Measurements from ENCODE around the gene DHRS9.
A peak's percentile ranks its signal among the peaks of the same experiment; 100 is the strongest.

The DHRS9 gene

GRCh38 chr2:169109502-169110409, 40.4 kb downstream of the DHRS9 start:
- Histone ChIP-seq H3K79me1 (replicated peaks; ENCODE audit: low read length, poor library complexity, severe bottlenecking) (no peaks in the 10 kb centered on the region), H3K9me3 (ENCODE audit: control insufficient read depth, low read length) (no peaks in the 10 kb centered on the region), H2BK15ac (ENCODE audit: low read depth, poor library complexity, severe bottlenecking) (no peak overlapping the region), H3K4me3 (ENCODE audit: insufficient read depth in 1 of 2, low read depth in 1 of 2, low read length in 2 of 2) (peak overlapping the region in 1 of 2 experiments; percentile 20), H3K18ac (ENCODE audit: low read depth in 1 of 2, low read length in 2 of 2) (no peak overlapping the region), H3K27me3 (ENCODE audit: control insufficient read depth in 1 of 2, insufficient read depth in 1 of 2, low read length in 2 of 2) (peaks cover 18 to 55% of the 10 kb centered on the region in 2 experiments), H3K27ac (ENCODE audit: low read length, poor library complexity, severe bottlenecking) (no peak overlapping the region), H4K91ac (ENCODE audit: low read length) (no peak overlapping the region), H3K36me3 (ENCODE audit: control insufficient read depth in 1 of 2, insufficient read depth in 2 of 2, low read depth in 1 of 2, low read length in 2 of 2) (no peaks in the 10 kb centered on the region), H3K9ac (ENCODE audit: low read length) (no peak overlapping the region), H2BK120ac (ENCODE audit: low read depth, low read length) (no peak overlapping the region), H4K8ac (ENCODE audit: low read length) (no peak overlapping the region), H2BK5ac (ENCODE audit: low read depth, low read length, poor library complexity, severe bottlenecking) (no peak overlapping the region), H3K4me1 (ENCODE audit: control insufficient read depth, insufficient read depth, low read depth, low read length) (no peaks in the 10 kb centered on the region), H3K4ac (ENCODE audit: low read depth in 1 of 2, low read length in 2 of 2) (no peak overlapping the region), H3K14ac (ENCODE audit: low read length in 2 of 2) (no peak overlapping the region), H2AK5ac (ENCODE audit: low read length, severe bottlenecking) (no peak overlapping the region), H3K4me2 (ENCODE audit: low read length, poor library complexity, severe bottlenecking) (no peak overlapping the region), H3K23ac (ENCODE audit: low read length in 2 of 2) (no peak overlapping the region), H2BK12ac (ENCODE audit: low read length in 2 of 2) (no peak overlapping the region), H2AFZ (ENCODE audit: low read depth, low read length) (no peak overlapping the region)
- WGBS: 51% methylated on average over 18 of the region's 21 CpGs
- peak; percentile 66 for DNase-seq

- no peak overlapping the region for H4K91ac ChIP-seq (ENCODE audit: low read length)
- H2BK5ac ChIP-seq (ENCODE audit: low read depth, low read length, poor library complexity, severe bottlenecking): no peak overlapping the region
- no peaks in the 10 kb centered on the region for H3K36me3 ChIP-seq (ENCODE audit: control insufficient read depth in 1 of 2, insufficient read depth in 2 of 2, low read depth in 1 of 2, low read length in 2 of 2)
- H3K4ac ChIP-seq (ENCODE audit: low read depth in 1 of 2, low read length in 2 of 2): no peak overlapping the region
- H3K27me3 ChIP-seq (ENCODE audit: control insufficient read depth in 1 of 2, insufficient read depth in 1 of 2, low read length in 2 of 2): peaks cover 18 to 55% of the 10 kb centered on the region in 2 experiments
- H3K27ac ChIP-seq (ENCODE audit: low read length, poor library complexity, severe bottlenecking): no peak overlapping the region
- no peak overlapping the region for H3K9ac ChIP-seq (ENCODE audit: low read length)
- H3K9me3 ChIP-seq (ENCODE audit: control insufficient read depth, low read length): no peaks in the 10 kb centered on the region
- no peak overlapping the region for H3K4me2 ChIP-seq (ENCODE audit: low read length, poor library complexity, severe bottlenecking)
- no peak overlapping the region for H2BK12ac ChIP-seq (ENCODE audit: low read length in 2 of 2)
- 78% methylated on average over 6 of the region's 7 CpGs for WGBS
- no peak overlapping the region for H4K8ac ChIP-seq (ENCODE audit: low read length)
- no peak overlapping the region for H3K14ac ChIP-seq (ENCODE audit: low read length in 2 of 2)
- H3K79me1 ChIP-seq (replicated peaks; ENCODE audit: low read length, poor library complexity, severe bottlenecking): no peaks in the 10 kb centered on the region
- H3K4me1 ChIP-seq (ENCODE audit: control insufficient read depth, insufficient read depth, low read depth, low read length): no peaks in the 10 kb centered on the region
- DNase-seq: no peak
- no peak overlapping the region for H2BK120ac ChIP-seq (ENCODE audit: low read depth, low read length)
- H2AK5ac ChIP-seq (ENCODE audit: low read length, severe bottlenecking): no peak overlapping the region
- peak overlapping the region in 1 of 2 experiments; percentile 20 for H3K4me3 ChIP-seq (ENCODE audit: insufficient read depth in 1 of 2, low read depth in 1 of 2, low read length in 2 of 2)
- no peak overlapping the region for H3K23ac ChIP-seq (ENCODE audit: low read length in 2 of 2)
- no peak overlapping the region for H3K18ac ChIP-seq (ENCODE audit: low read depth in 1 of 2, low read length in 2 of 2)
- H2BK15ac ChIP-seq (ENCODE audit: low read depth, poor library complexity, severe bottlenecking): no peak overlapping the region
- no peak overlapping the region for H2AFZ ChIP-seq (ENCODE audit: low read depth, low read length)
These were observed 41.1 kb downstream of the DHRS9 start for GRCh38 chr2:169110419-169110818.

GRCh38 chr2:169110916-169111315, 41.6 kb downstream of the DHRS9 start:
- H3K9ac ChIP-seq (ENCODE audit: low read length): no peak overlapping the region
- no peak overlapping the region for H3K23ac ChIP-seq (ENCODE audit: low read length in 2 of 2)
- H2AFZ ChIP-seq (ENCODE audit: low read depth, low read length): no peak overlapping the region
- no peaks in the 10 kb centered on the region for H3K79me1 ChIP-seq (replicated peaks; ENCODE audit: low read length, poor library complexity, severe bottlenecking)
- H3K27ac ChIP-seq (ENCODE audit: low read length, poor library complexity, severe bottlenecking): no peak overlapping the region
- no peak overlapping the region for H3K14ac ChIP-seq (ENCODE audit: low read length in 2 of 2)
- H3K27me3 ChIP-seq (ENCODE audit: control insufficient read depth in 1 of 2, insufficient read depth in 1 of 2, low read length in 2 of 2): peaks cover 19 to 57% of the 10 kb centered on the region in 2 experiments
- H4K91ac ChIP-seq (ENCODE audit: low read length): no peak overlapping the region
- WGBS: 78% methylated on average over 18 of the region's 18 CpGs
- no peaks in the 10 kb centered on the region for H3K36me3 ChIP-seq (ENCODE audit: control insufficient read depth in 1 of 2, insufficient read depth in 2 of 2, low read depth in 1 of 2, low read length in 2 of 2)
- no peak for DNase-seq
- no peaks in the 10 kb centered on the region for H3K9me3 ChIP-seq (ENCODE audit: control insufficient read depth, low read length)
- H3K4ac ChIP-seq (ENCODE audit: low read depth in 1 of 2, low read length in 2 of 2): no peak overlapping the region
- H2BK120ac ChIP-seq (ENCODE audit: low read depth, low read length): no peak overlapping the region
- no peak overlapping the region for H2BK5ac ChIP-seq (ENCODE audit: low read depth, low read length, poor library complexity, severe bottlenecking)
- no peak overlapping the region for H2BK15ac ChIP-seq (ENCODE audit: low read depth, poor library complexity, severe bottlenecking)
- H3K18ac ChIP-seq (ENCODE audit: low read depth in 1 of 2, low read length in 2 of 2): no peak overlapping the region
- H3K4me1 ChIP-seq (ENCODE audit: control insufficient read depth, insufficient read depth, low read depth, low read length): no peaks in the 10 kb centered on the region
- H4K8ac ChIP-seq (ENCODE audit: low read length): no peak overlapping the region
- H2AK5ac ChIP-seq (ENCODE audit: low read length, severe bottlenecking): no peak overlapping the region
- no peak overlapping the region for H2BK12ac ChIP-seq (ENCODE audit: low read length in 2 of 2)
- H3K4me3 ChIP-seq (ENCODE audit: insufficient read depth in 1 of 2, low read depth in 1 of 2, low read length in 2 of 2): no peak overlapping the region
- no peak overlapping the region for H3K4me2 ChIP-seq (ENCODE audit: low read length, poor library complexity, severe bottlenecking)

- Histone ChIP-seq H3K27me3 (ENCODE audit: control insufficient read depth in 1 of 2, insufficient read depth in 1 of 2, low read length in 2 of 2) (peaks cover 30 to 64% of the 10 kb centered on the region in 2 experiments), H3K9me3 (ENCODE audit: control insufficient read depth, low read length) (no peaks in the 10 kb centered on the region), H3K4me2 (ENCODE audit: low read length, poor library complexity, severe bottlenecking) (no peak overlapping the region), H3K79me1 (replicated peaks; ENCODE audit: low read length, poor library complexity, severe bottlenecking) (no peaks in the 10 kb centered on the region), H3K23ac (ENCODE audit: low read length in 2 of 2) (no peak overlapping the region), H2BK15ac (ENCODE audit: low read depth, poor library complexity, severe bottlenecking) (no peak overlapping the region), H3K18ac (ENCODE audit: low read depth in 1 of 2, low read length in 2 of 2) (no peak overlapping the region), H2AFZ (ENCODE audit: low read depth, low read length) (no peak overlapping the region), H3K4me3 (ENCODE audit: insufficient read depth in 1 of 2, low read depth in 1 of 2, low read length in 2 of 2) (no peak overlapping the region), H2BK12ac (ENCODE audit: low read length in 2 of 2) (no peak overlapping the region), H3K4me1 (ENCODE audit: control insufficient read depth, insufficient read depth, low read depth, low read length) (no peaks in the 10 kb centered on the region), H2BK120ac (ENCODE audit: low read depth, low read length) (no peak overlapping the region), H4K91ac (ENCODE audit: low read length) (no peak overlapping the region), H2BK5ac (ENCODE audit: low read depth, low read length, poor library complexity, severe bottlenecking) (no peak overlapping the region), H3K4ac (ENCODE audit: low read depth in 1 of 2, low read length in 2 of 2) (no peak overlapping the region), H3K27ac (ENCODE audit: low read length, poor library complexity, severe bottlenecking) (no peak overlapping the region), H3K14ac (ENCODE audit: low read length in 2 of 2) (no peak overlapping the region), H4K8ac (ENCODE audit: low read length) (no peak overlapping the region), H3K36me3 (ENCODE audit: control insufficient read depth in 1 of 2, insufficient read depth in 2 of 2, low read depth in 1 of 2, low read length in 2 of 2) (no peaks in the 10 kb centered on the region), H2AK5ac (ENCODE audit: low read length, severe bottlenecking) (no peak overlapping the region), H3K9ac (ENCODE audit: low read length) (no peak overlapping the region)
- WGBS: 77% methylated on average over 4 of the region's 6 CpGs
- DNase-seq: no peak
These were observed 43.5 kb downstream of the DHRS9 start for GRCh38 chr2:169112841-169113240.

All from mesenchymal stem cell (in vitro differentiated cells and primary cell).